Panc1 (cell line): Measurements from ENCODE around the gene ZNF304. TPM values are rescaled to one million over a fixed set of nuclear protein-coding genes. Genes with fewer than 3 reads are reported as not detected.

Experiments used
- ATAC-seq: fragments of 200-7000 bp; cut with Tn5 transposase; 2 replicates; pipeline ENCODE4 v1.9.1; 2020; ENCODE audit warnings: mild to moderate bottlenecking, moderate library complexity
- BruUV-seq: library from RNA; stranded (reverse); fragments of 400-500 nt; replicated peaks from 2 replicates; lab custom pipeline; 2021; lab: Mats Ljungman, UMichigan
- CTCF ChIA-PET: fragments of 300-600 bp; sonication (Branson Sonifier 250); formaldehyde crosslinking; loops from one replicate; lab custom pipeline; 2022; ENCODE audit warnings: antibody characterized with exemption; lab: Charles Lee
- POLR2A ChIA-PET: fragments of 300-600 bp; sonication (Branson Sonifier 250); formaldehyde crosslinking; loops from one replicate; lab custom pipeline; 2022; ENCODE audit warnings: antibody characterized with exemption; lab: Charles Lee
- DNase-seq: peaks from one replicate; pipeline ENCODE4 v3.0.0-alpha.2; 2010; ENCODE audit warnings: low read depth, low spot score
- H3K27ac ChIP-seq: 2 replicates; pipeline ENCODE4 v1.5.1; 2011; ENCODE audit warnings: mild to moderate bottlenecking, low read length, inconsistent platforms
- H3K27me3 ChIP-seq: fragments of 200-500 bp; sonication (Bioruptor generic); 2 replicates; pipeline ENCODE4 v1.6.0; 2014; ENCODE audit warnings: low read length, inconsistent platforms; ENCODE audit not compliant: control insufficient read depth, insufficient read depth
- H3K36me3 ChIP-seq: fragments of 200-500 bp; sonication (Bioruptor generic); 2 replicates; pipeline ENCODE4 v1.5.1; 2014; ENCODE audit warnings: inconsistent platforms, mild to moderate bottlenecking, low read length, moderate library complexity; ENCODE audit not compliant: control insufficient read depth, insufficient read depth
- H3K4me1 ChIP-seq: 2 replicates; pipeline ENCODE4 v1.5.1; 2011; ENCODE audit warnings: inconsistent platforms, mild to moderate bottlenecking, low read length, moderate library complexity; ENCODE audit not compliant: control insufficient read depth, insufficient read depth
- H3K4me3 ChIP-seq, 2 experiments: 2 replicates each; pipeline ENCODE4 v1.5.1; 2011 to 2012; ENCODE audit warnings: low read depth in 2 of 2, low read length in 2 of 2, mild to moderate bottlenecking in 2 of 2, inconsistent platforms in 1 of 2, moderate library complexity in 1 of 2
- H3K9me3 ChIP-seq: fragments of 200-500 bp; sonication (Bioruptor generic); 2 replicates; pipeline ENCODE4 v1.5.1; 2014; ENCODE audit warnings: low read depth, mild to moderate bottlenecking, inconsistent platforms, low read length, moderate library complexity; ENCODE audit not compliant: control insufficient read depth, insufficient read depth
- POLR2AphosphoS5 ChIP-seq: IDR thresholded peaks from 2 replicates; pipeline ENCODE4 v1.6.1; 2012; ENCODE audit warnings: mild to moderate bottlenecking, low read depth, low read length, moderate library complexity
- SIN3A ChIP-seq: IDR thresholded peaks from 2 replicates; pipeline ENCODE4 v1.6.1; 2012; ENCODE audit warnings: low read depth, mild to moderate bottlenecking, low read length, moderate library complexity, borderline replicate concordance; ENCODE audit not compliant: insufficient read depth
- TCF7L2 ChIP-seq: IDR thresholded peaks from 2 replicates; pipeline ENCODE4 v1.6.1; 2011; ENCODE audit warnings: mild to moderate bottlenecking, low read depth, low read length, inconsistent platforms
- in situ Hi-C: cut with HindIII; loops from 2 replicates; pipeline ENCODE4 v1.10.0; 2016; ENCODE audit warnings: low sequenced_read_pairs, low pct_unique_long_range_greater_than_20kb
- intact Hi-C: fragments of 100-400 bp; cut with micrococcal nuclease; formaldehyde crosslinking; loops from one replicate; pipeline ENCODE4 v1.10.0; 2022; ENCODE audit not compliant: unreplicated experiment
- total RNA-seq: library from RNA; stranded (reverse); gene quantifications from one replicate; pipeline ENCODE4 v1.2.1, GENCODE V29; 2021; ENCODE audit not compliant: unreplicated experiment
- TF ChIP-seq, protein P1 (sequence below): fragments of 450-650 bp; IDR thresholded peaks from 2 replicates; pipeline ENCODE4 v1.5.1; 2017; ENCODE audit warnings: mild to moderate bottlenecking
- TF ChIP-seq, protein P2 (sequence below), 2 experiments: IDR thresholded peaks; 2 replicates each; pipeline ENCODE4 v1.6.1; 2011 to 2012; ENCODE audit warnings: low read depth in 2 of 2, control low read depth in 1 of 2, low read length in 1 of 2, mild to moderate bottlenecking in 1 of 2, moderate library complexity in 1 of 2; ENCODE audit not compliant: insufficient read depth in 1 of 2

ZNF304 gene
- total RNA-seq, 1 experiment from 2014 or later = 10.8 TPM

DNA sequence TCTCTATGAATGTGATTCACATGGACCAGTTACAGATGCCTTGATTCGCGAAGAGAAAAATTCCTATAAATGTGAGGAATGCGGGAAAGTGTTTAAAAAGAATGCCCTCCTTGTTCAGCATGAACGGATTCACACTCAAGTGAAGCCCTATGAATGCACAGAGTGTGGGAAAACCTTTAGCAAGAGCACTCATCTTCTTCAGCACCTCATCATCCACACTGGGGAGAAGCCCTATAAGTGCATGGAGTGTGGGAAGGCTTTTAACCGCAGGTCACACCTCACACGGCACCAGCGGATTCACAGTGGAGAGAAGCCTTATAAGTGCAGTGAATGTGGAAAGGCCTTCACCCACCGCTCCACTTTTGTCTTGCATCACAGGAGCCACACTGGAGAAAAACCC is 23.1 kb upstream of the ZNF304 start:
- ChIA-PET CTCF (no interaction called here), POLR2A (no interaction called here)
- intact Hi-C loops = no loop called here
- ATAC-seq (no peak), DNase-seq (no peak)
- peaks cover 16% of the 10 kb centered on the region for H3K36me3 ChIP-seq
- no peak for TF ChIP-seq SIN3A
- in situ Hi-C loops = no loop called here
- H3K4me3 ChIP-seq = no peak overlapping the region
- no peaks in the 10 kb centered on the region for H3K27me3 ChIP-seq
- H3K9me3 ChIP-seq = peaks cover 7% of the 10 kb centered on the region; the same call in 1 of the 2 replicates
- no peaks in the 10 kb centered on the region for H3K4me1 ChIP-seq
- TSS peak; percentile 40 for BruUV-seq
- H3K27ac ChIP-seq = no peak overlapping the region

DNA sequence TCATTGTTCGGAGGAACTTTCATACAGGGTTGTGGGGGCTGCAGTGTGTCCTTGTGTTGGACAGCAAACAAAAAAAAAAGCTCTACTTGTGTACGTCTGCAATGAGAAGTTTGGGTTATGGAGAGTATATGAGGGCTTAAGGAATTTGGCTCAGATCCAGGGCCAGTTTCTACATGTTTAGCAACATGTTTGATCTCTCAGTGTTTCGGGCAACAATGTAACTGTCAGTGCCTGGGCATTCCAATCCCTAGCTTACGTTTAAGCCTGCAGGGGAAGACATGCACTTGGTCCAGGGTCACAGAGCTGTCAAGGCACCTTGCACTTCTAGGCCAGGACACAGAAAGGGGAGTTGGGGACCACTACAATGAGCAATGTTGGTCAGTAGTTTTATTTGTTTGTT is 16.9 kb upstream of the ZNF304 start:
- Histone ChIP-seq H3K27ac (no peak overlapping the region), H3K27me3 (no peaks in the 10 kb centered on the region), H3K9me3 (no peaks in the 10 kb centered on the region), H3K36me3 (no peaks in the 10 kb centered on the region), H3K4me3 (no peak overlapping the region), H3K4me1 (no peaks in the 10 kb centered on the region)
- in situ Hi-C loops (no loop called here), intact Hi-C loops (no loop called here)
- DNase-seq = no peak
- no TSS peak for BruUV-seq
- POLR2A ChIA-PET = no interaction called here
- ATAC-seq = no peak
- CTCF ChIA-PET = no interaction called here
- TF ChIP-seq, protein P1, sequence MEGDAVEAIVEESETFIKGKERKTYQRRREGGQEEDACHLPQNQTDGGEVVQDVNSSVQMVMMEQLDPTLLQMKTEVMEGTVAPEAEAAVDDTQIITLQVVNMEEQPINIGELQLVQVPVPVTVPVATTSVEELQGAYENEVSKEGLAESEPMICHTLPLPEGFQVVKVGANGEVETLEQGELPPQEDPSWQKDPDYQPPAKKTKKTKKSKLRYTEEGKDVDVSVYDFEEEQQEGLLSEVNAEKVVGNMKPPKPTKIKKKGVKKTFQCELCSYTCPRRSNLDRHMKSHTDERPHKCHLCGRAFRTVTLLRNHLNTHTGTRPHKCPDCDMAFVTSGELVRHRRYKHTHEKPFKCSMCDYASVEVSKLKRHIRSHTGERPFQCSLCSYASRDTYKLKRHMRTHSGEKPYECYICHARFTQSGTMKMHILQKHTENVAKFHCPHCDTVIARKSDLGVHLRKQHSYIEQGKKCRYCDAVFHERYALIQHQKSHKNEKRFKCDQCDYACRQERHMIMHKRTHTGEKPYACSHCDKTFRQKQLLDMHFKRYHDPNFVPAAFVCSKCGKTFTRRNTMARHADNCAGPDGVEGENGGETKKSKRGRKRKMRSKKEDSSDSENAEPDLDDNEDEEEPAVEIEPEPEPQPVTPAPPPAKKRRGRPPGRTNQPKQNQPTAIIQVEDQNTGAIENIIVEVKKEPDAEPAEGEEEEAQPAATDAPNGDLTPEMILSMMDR = no peak
- TF ChIP-seq SIN3A (no peak), TCF7L2 (no peak), POLR2AphosphoS5 (0 out of 2 replicates have a peak, but pooled peaks have one; percentile 25)
- TF ChIP-seq, protein P2, sequence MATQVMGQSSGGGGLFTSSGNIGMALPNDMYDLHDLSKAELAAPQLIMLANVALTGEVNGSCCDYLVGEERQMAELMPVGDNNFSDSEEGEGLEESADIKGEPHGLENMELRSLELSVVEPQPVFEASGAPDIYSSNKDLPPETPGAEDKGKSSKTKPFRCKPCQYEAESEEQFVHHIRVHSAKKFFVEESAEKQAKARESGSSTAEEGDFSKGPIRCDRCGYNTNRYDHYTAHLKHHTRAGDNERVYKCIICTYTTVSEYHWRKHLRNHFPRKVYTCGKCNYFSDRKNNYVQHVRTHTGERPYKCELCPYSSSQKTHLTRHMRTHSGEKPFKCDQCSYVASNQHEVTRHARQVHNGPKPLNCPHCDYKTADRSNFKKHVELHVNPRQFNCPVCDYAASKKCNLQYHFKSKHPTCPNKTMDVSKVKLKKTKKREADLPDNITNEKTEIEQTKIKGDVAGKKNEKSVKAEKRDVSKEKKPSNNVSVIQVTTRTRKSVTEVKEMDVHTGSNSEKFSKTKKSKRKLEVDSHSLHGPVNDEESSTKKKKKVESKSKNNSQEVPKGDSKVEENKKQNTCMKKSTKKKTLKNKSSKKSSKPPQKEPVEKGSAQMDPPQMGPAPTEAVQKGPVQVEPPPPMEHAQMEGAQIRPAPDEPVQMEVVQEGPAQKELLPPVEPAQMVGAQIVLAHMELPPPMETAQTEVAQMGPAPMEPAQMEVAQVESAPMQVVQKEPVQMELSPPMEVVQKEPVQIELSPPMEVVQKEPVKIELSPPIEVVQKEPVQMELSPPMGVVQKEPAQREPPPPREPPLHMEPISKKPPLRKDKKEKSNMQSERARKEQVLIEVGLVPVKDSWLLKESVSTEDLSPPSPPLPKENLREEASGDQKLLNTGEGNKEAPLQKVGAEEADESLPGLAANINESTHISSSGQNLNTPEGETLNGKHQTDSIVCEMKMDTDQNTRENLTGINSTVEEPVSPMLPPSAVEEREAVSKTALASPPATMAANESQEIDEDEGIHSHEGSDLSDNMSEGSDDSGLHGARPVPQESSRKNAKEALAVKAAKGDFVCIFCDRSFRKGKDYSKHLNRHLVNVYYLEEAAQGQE (IDR thresholded peaks at IDR 0.05; ENCODE audit: insufficient read depth in 1 of 2, low read depth in 2 of 2, low read length in 1 of 2) = no peak

DNA sequence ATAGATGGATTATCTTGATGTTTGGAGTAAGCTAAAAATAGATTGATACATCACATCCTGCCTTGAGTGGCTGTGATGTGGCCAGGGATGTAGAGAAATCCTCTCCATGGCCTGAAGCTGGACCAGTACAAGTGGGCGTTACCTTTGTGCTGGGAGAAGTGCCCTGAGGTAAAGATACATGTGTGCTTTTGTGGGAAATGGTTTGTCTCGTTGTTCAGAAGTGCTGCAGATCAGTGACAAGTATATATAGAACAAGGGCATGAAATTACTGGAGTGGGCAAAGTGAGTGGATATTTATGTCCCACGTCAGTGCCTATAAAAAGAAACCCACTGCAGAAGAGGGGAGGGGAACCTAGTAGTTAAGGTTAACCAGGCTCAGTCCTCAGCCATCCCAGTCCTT is 12.2 kb upstream of the ZNF304 start:
- ATAC-seq = no peak
- intact Hi-C loops = no loop called here
- Histone ChIP-seq H3K36me3 (no peaks in the 10 kb centered on the region), H3K4me1 (no peaks in the 10 kb centered on the region), H3K27me3 (no peaks in the 10 kb centered on the region), H3K4me3 (no peak overlapping the region), H3K27ac (no peak overlapping the region), H3K9me3 (no peaks in the 10 kb centered on the region)
- no peak for DNase-seq
- ChIA-PET CTCF (no interaction called here), POLR2A (no interaction called here)
- in situ Hi-C loops = no loop called here
- TF ChIP-seq, protein P2 (IDR thresholded peaks at IDR 0.05; ENCODE audit: insufficient read depth in 1 of 2, low read depth in 2 of 2, low read length in 1 of 2) = no peak
- TF ChIP-seq SIN3A = no peak
- TF ChIP-seq, protein P1 = no peak
- TF ChIP-seq TCF7L2 = no peak
- no peak for TF ChIP-seq POLR2AphosphoS5
- no TSS peak for BruUV-seq
